Mammary epithelial cell (primary cell): ENCODE measurements around the gene STYXL2.

Source experiments
- CTCF ChIP-seq, 2 donors: IDR thresholded peaks in 1 of 2; conservative IDR thresholded peaks in 1 of 2; 2 replicates each; pipeline ENCODE4 v1.5.1; 2011 to 2012; ENCODE audit warnings: inconsistent platforms in 2 of 2, low read length in 2 of 2, mild to moderate bottlenecking in 2 of 2, control low read depth in 1 of 2, low read depth in 1 of 2; ENCODE audit not compliant: insufficient read depth in 1 of 2; ENCODE audit errors: extremely low read depth in 1 of 2
- EZH2 ChIP-seq: IDR thresholded peaks from 2 replicates; pipeline ENCODE4 v1.6.1; 2012; ENCODE audit warnings: low read length, inconsistent platforms, borderline replicate concordance

- TF ChIP-seq CTCF (conservative IDR thresholded peaks at IDR 0.05 in 1 of 2, IDR thresholded peaks at IDR 0.05 in 1 of 2; ENCODE audit: extremely low read depth in 1 of 2, insufficient read depth in 1 of 2, low read depth in 1 of 2, low read length in 2 of 2) (no peak), EZH2 (no peak)
These were observed 12.2 kb upstream of the STYXL2 start for GRCh38 chr1:167081594-167082156.
